NT2/D1 (cell line): ENCODE measurements around the gene QPRT.
"Not testable (repeated sequence)": the region's sequence is repeated elsewhere in the genome, so short reads cannot be mapped to it uniquely, and the experiment has no call there.

Source experiments
- DNase-seq: peaks from one replicate; pipeline ENCODE4 v3.0.0-alpha.2; 2011; ENCODE audit warnings: low read depth, low spot score
- H3K27me3 ChIP-seq: 2 replicates; pipeline ENCODE4 v1.6.0; 2011; ENCODE audit warnings: mild to moderate bottlenecking; ENCODE audit not compliant: insufficient read length, insufficient read depth
- H3K36me3 ChIP-seq: 2 replicates; pipeline ENCODE4 v1.6.1; 2011; ENCODE audit warnings: mild to moderate bottlenecking, low read length, mixed read lengths; ENCODE audit not compliant: insufficient read depth, insufficient read length
- H3K4me1 ChIP-seq: 2 replicates; pipeline ENCODE4 v1.5.1; 2011; ENCODE audit not compliant: insufficient read depth, insufficient read length
- H3K4me3 ChIP-seq: 2 replicates; pipeline ENCODE4 v1.5.1; 2011; ENCODE audit warnings: low read depth; ENCODE audit not compliant: insufficient read length
- H3K9ac ChIP-seq: 2 replicates; pipeline ENCODE4 v1.6.0; 2011; ENCODE audit warnings: low read depth; ENCODE audit not compliant: insufficient read length
- H3K9me3 ChIP-seq: 2 replicates; pipeline ENCODE4 v1.5.1; 2011; ENCODE audit warnings: mild to moderate bottlenecking, low read length; ENCODE audit not compliant: insufficient read depth
- SUZ12 ChIP-seq: IDR thresholded peaks from 2 replicates; pipeline ENCODE4 v1.6.1; 2011; ENCODE audit not compliant: insufficient read length, insufficient read depth; ENCODE audit errors: extremely low read depth
- YY1 ChIP-seq: IDR thresholded peaks from 2 replicates; pipeline ENCODE4 v1.6.1; 2011; ENCODE audit not compliant: insufficient read length, insufficient read depth
- ZNF274 ChIP-seq: IDR thresholded peaks from 2 replicates; pipeline ENCODE4 v1.6.1; 2011; ENCODE audit warnings: mild to moderate bottlenecking, low read depth, low read length

QPRT gene

DNA sequence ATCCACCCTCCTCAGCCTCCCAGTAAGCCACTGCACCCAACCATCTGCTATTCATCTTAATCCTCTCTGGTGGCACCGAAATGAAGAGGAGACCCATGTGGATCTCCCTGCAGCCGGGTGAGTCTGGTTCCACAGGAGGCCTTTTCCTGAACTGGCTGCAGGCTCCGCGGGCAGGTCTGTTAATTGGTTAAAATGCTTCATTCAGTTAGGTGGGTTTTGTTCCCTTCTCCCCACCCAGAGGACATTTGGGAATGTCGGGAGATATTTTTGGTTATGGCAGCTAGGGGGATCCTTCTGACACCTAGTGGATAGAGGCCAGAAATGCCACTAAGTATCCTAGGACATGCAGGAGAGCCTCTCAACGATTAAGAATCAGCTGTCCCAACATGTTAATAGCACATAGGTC is 50.1 kb downstream of the QPRT start:
- no peak overlapping the region for H3K4me3 ChIP-seq

GRCh38 chr16:29730649-29731048 is 51.7 kb downstream of the QPRT start:
- peaks cover 3% of the 10 kb centered on the region for H3K4me1 ChIP-seq
- no peak for TF ChIP-seq YY1
- TF ChIP-seq ZNF274 = no peak
- TF ChIP-seq SUZ12 = no peak
- H3K27me3 ChIP-seq = no peaks in the 10 kb centered on the region
- H3K36me3 ChIP-seq = peaks cover 72% of the 10 kb centered on the region
- no peak overlapping the region for H3K9ac ChIP-seq
- H3K4me3 ChIP-seq = no peak overlapping the region
- no peak for DNase-seq
- H3K9me3 ChIP-seq = no peaks in the 10 kb centered on the region

More for the DNA sequence above, 50.1 kb downstream of the QPRT start:
- Histone ChIP-seq H3K9me3 (no peaks in the 10 kb centered on the region), H3K9ac (no peak overlapping the region), H3K36me3 (peaks cover 66% of the 10 kb centered on the region), H3K27me3 (no peaks in the 10 kb centered on the region), H3K4me1 (peaks cover 3% of the 10 kb centered on the region)
- TF ChIP-seq YY1 = no peak
- TF ChIP-seq ZNF274 = no peak
- TF ChIP-seq SUZ12 = no peak
- DNase-seq = no peak

GRCh38 chr16:29731768-29732601 is 53.0 kb downstream of the QPRT start:
- not testable (repeated sequence) for H3K4me3 ChIP-seq, DNase-seq, H3K4me1 ChIP-seq, H3K9me3 ChIP-seq, H3K9ac ChIP-seq, H3K27me3 ChIP-seq
- H3K36me3 ChIP-seq = peaks cover 70% of the 10 kb centered on the region

DNA sequence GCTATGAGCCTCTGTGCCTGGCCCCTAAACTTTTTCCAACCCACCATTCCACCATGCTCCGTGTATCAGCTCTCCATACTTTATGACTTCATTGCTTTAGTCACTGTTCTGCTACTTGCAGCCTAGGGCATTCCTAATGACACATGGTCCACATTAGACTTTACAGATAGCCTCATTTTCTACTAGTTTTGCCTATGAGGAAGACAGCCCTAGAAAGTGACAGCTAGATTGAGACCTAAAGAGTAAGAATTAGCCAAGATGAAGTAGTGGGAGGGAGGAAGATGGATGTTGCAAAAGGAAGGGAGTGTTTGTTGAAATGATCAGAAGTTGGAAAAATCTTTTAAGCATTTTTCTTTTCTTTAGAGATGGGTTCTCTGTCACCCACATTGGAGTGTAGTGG is 55.8 kb downstream of the QPRT start:
- no peaks in the 10 kb centered on the region for H3K9me3 ChIP-seq
- H3K36me3 ChIP-seq = peaks cover 65% of the 10 kb centered on the region
- TF ChIP-seq SUZ12 = no peak
- TF ChIP-seq YY1 = no peak
- TF ChIP-seq ZNF274 = no peak
- DNase-seq = no peak
- no peak overlapping the region for H3K4me3 ChIP-seq
- H3K9ac ChIP-seq = no peak overlapping the region
- H3K4me1 ChIP-seq = peaks cover 6% of the 10 kb centered on the region
- H3K27me3 ChIP-seq = no peaks in the 10 kb centered on the region

DNA sequence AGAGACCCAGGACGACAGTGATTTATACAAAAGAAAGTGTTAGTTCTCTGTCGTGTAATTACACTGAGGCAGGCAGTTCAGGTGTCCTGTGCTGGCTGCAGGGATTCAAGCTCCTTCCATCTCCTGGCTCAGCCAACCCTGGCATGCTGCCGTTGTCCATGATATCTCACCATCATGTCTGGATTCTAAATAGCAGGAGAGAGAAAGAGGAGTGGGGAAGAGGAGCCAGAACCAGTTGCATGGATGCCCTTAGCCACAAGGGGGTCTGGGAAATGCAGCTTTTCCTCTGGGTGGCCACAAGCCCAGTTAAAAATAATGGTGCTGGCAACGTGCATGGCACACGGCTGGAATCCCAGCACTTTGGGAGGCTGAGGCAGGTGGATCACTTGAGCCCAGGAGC is 57.1 kb downstream of the QPRT start:
- H3K9ac ChIP-seq = no peak overlapping the region
- H3K27me3 ChIP-seq = no peaks in the 10 kb centered on the region
- no peak for DNase-seq
- peaks cover 53% of the 10 kb centered on the region for H3K36me3 ChIP-seq
- peaks cover 4% of the 10 kb centered on the region for H3K4me1 ChIP-seq
- no peak for TF ChIP-seq YY1
- no peak for TF ChIP-seq ZNF274
- TF ChIP-seq SUZ12 = no peak
- no peak overlapping the region for H3K4me3 ChIP-seq
- H3K9me3 ChIP-seq = no peaks in the 10 kb centered on the region

DNA sequence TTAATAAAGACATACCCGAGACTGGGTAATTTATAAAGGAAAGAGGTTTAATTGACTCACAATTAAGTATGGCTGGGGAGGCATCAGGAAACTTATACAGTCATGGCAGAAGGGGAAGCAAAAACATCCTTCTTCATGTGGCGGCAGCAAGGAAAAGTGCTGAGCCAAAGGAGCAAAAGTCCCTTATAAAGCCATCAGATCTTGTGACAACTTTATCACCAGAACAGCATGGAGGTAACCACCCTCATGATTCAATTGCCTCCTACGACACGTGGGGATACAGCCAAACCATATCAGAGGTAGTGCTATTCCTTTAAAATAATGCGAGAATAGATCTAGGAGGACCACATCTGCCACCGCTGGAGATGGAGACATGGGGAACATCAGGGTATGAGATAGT is 57.8 kb downstream of the QPRT start:
- Histone ChIP-seq H3K9me3 (no peaks in the 10 kb centered on the region), H3K4me3 (no peak overlapping the region), H3K4me1 (peaks cover 3% of the 10 kb centered on the region), H3K27me3 (no peaks in the 10 kb centered on the region), H3K9ac (no peak overlapping the region), H3K36me3 (peaks cover 47% of the 10 kb centered on the region)
- no peak for DNase-seq
- TF ChIP-seq YY1 (no peak), SUZ12 (no peak), ZNF274 (no peak)

GRCh38 chr16:29737713-29738112 is 58.7 kb downstream of the QPRT start:
- DNase-seq = no peak
- Histone ChIP-seq H3K9me3 (no peaks in the 10 kb centered on the region), H3K27me3 (no peaks in the 10 kb centered on the region), H3K9ac (no peak overlapping the region), H3K4me3 (no peak overlapping the region), H3K4me1 (peaks cover 3% of the 10 kb centered on the region), H3K36me3 (peaks cover 41% of the 10 kb centered on the region)
- TF ChIP-seq YY1 (no peak), ZNF274 (no peak), SUZ12 (no peak)
